H1 (cell line): ENCODE results near the gene BCL2L11. TPM values are rescaled to one million over a fixed set of nuclear protein-coding genes. Genes with fewer than 3 reads are reported as not detected.

Experiments used
- EGR1 ChIP-seq: IDR thresholded peaks from 2 replicates; pipeline ENCODE4 v1.6.1; 2011; ENCODE audit warnings: low read depth, low read length, borderline replicate concordance
- GTF2F1 ChIP-seq: IDR thresholded peaks from 2 replicates; pipeline ENCODE4 v1.6.1; 2012; ENCODE audit warnings: low read depth, low read length, improper control_type of control experiment, borderline replicate concordance
- HDAC2 ChIP-seq, 2 experiments: fragments of 300-600 bp in 1 of 2; sonication (generic) in 1 of 2; IDR thresholded peaks; 2 replicates each; pipeline ENCODE4 v1.6.1; 2011 to 2012; ENCODE audit warnings: low read depth in 2 of 2, low read length in 2 of 2, mild to moderate bottlenecking in 2 of 2, moderate library complexity in 2 of 2, borderline replicate concordance in 1 of 2, inconsistent platforms in 1 of 2
- KDM5A ChIP-seq: fragments of 200-600 bp; IDR thresholded peaks from 2 replicates; pipeline ENCODE4 v1.7.1; 2012; ENCODE audit warnings: mild to moderate bottlenecking, low read length, inconsistent platforms, mixed read lengths
- polyA plus RNA-seq, 7 experiments: library from polyadenylated mRNA; depleted of rRNA in 3 of 7; stranded (reverse) in 5 of 7; unstranded in 2 of 7; fragments of >200 nt in 5 of 7; fragments of 200-250 nt in 2 of 7; gene quantifications; 1 replicate in 5 of 7; 2 replicates in 1 of 7; 4 replicates in 1 of 7; pipeline versions ENCODE4 v1.2.1 to v1.2.3, GENCODE V29; 2011 to 2013; ENCODE audit warnings: missing spikeins in 2 of 7, mixed read lengths in 2 of 7
- total RNA-seq: library from RNA; stranded (reverse); fragmentation: NEBNext Ultra II Directional; extraction: Animal tissue kit (Norgen Biotek cat#: 25700); gene quantifications from 2 replicates; pipeline ENCODE4 v1.2.1, GENCODE V29; 2021

Gene BCL2L11
- total and polyA plus RNA-seq, 2 of the 8 experiments (the other 6 are each of a cell fraction or from before 2014, with no cell fraction given) = 7.5 to 22.9 TPM

- TF ChIP-seq HDAC2 (IDR thresholded peaks at IDR 0.05; ENCODE audit: borderline replicate concordance in 1 of 2, low read depth in 2 of 2, low read length in 2 of 2) (no peak), EGR1 (no peak), GTF2F1 (no peak), KDM5A (no peak)
These were observed 6.9 kb upstream of the BCL2L11 start (continued) for GRCh38 chr2:111113838-111114237.
